ENCODE measurements around the gene LRRC37B.
A peak's percentile ranks its signal among the peaks of the same experiment; 100 is the strongest.
"Not testable (repeated sequence)": the region's sequence is repeated elsewhere in the genome, so short reads cannot be mapped to it uniquely, and the experiment has no call there.

LRRC37B gene

GRCh38 chr17:32006957-32007462 is at the start of gene LRRC37B:
TSS of gene LRRC37B (plus strand) at chr17:32007383. CDS start at chr17:32021393, 14,010 bp downstream.
- Histone ChIP-seq H3K4me3 (peak within 1 kb of the TSS; percentile 67), H3K27me3 (ENCODE audit: low read depth) (no peaks in the 10 kb centered on the region), H3K4me1 (peaks cover 5% of the 10 kb centered on the region), H3K9me3 (no peaks in the 10 kb centered on the region), H3K36me3 (replicated peaks) (no peaks in the 10 kb centered on the region)
- DNase-seq (ENCODE audit: low spot score in 2 of 2): peak; percentile 77 to 93
- in situ Hi-C loops (cut with MboI; ENCODE audit: low sequenced_read_pairs): no loop called here

- H3K27me3 ChIP-seq (ENCODE audit: low read depth); H3K4me1 ChIP-seq; H3K4me3 ChIP-seq; in situ Hi-C loops (cut with MboI; ENCODE audit: low sequenced_read_pairs); DNase-seq (ENCODE audit: low spot score in 2 of 2); H3K9me3 ChIP-seq: not testable (repeated sequence)
- peaks cover 51% of the 10 kb centered on the region for H3K36me3 ChIP-seq (replicated peaks)
Measured at GRCh38 chr17:31964131-31964530, 43.1 kb upstream of the LRRC37B start.

- Histone ChIP-seq H3K9me3 (no peaks in the 10 kb centered on the region), H3K27me3 (ENCODE audit: low read depth) (no peaks in the 10 kb centered on the region), H3K4me3 (no peak overlapping the region), H3K36me3 (replicated peaks) (peaks cover 38% of the 10 kb centered on the region), H3K4me1 (no peaks in the 10 kb centered on the region)
- in situ Hi-C loops (cut with MboI; ENCODE audit: low sequenced_read_pairs): no loop called here
- DNase-seq (ENCODE audit: low spot score in 2 of 2): no peak
Measured at GRCh38 chr17:31967648-31968047, 39.5 kb upstream of the LRRC37B start.

- DNase-seq (ENCODE audit: low spot score in 2 of 2); H3K27me3 ChIP-seq (ENCODE audit: low read depth); in situ Hi-C loops (cut with MboI; ENCODE audit: low sequenced_read_pairs); H3K4me3 ChIP-seq; H3K9me3 ChIP-seq; H3K4me1 ChIP-seq: not testable (repeated sequence)
- peaks cover 35% of the 10 kb centered on the region for H3K36me3 ChIP-seq (replicated peaks)
Measured at GRCh38 chr17:31970416-31970815, 36.8 kb upstream of the LRRC37B start.

GRCh38 chr17:31974269-31975071 is 32.7 kb upstream of the LRRC37B start:
- not testable (repeated sequence) for H3K9me3 ChIP-seq; H3K4me1 ChIP-seq; H3K27me3 ChIP-seq (ENCODE audit: low read depth); DNase-seq (ENCODE audit: low spot score in 2 of 2); H3K4me3 ChIP-seq
- H3K36me3 ChIP-seq (replicated peaks): peaks cover 31% of the 10 kb centered on the region
- in situ Hi-C loops (cut with MboI; ENCODE audit: low sequenced_read_pairs): loop anchor here (25.0 kb wide), 1 partner anchor 388 kb away; the partner anchor contains the start of gene ZNF207

GRCh38 chr17:31975391-31975790 is 31.8 kb upstream of the LRRC37B start:
- in situ Hi-C loops (cut with MboI; ENCODE audit: low sequenced_read_pairs): loop anchor here (25.0 kb wide), 1 partner anchor 387 kb away; the partner anchor contains the start of gene ZNF207
- not testable (repeated sequence) for DNase-seq (ENCODE audit: low spot score in 2 of 2); H3K4me1 ChIP-seq; H3K4me3 ChIP-seq; H3K9me3 ChIP-seq; H3K27me3 ChIP-seq (ENCODE audit: low read depth)
- peaks cover 31% of the 10 kb centered on the region for H3K36me3 ChIP-seq (replicated peaks)

- H3K36me3 ChIP-seq (replicated peaks): peaks cover 95% of the 10 kb centered on the region
- not testable (repeated sequence) for H3K4me3 ChIP-seq; DNase-seq (ENCODE audit: low spot score in 2 of 2); H3K4me1 ChIP-seq; H3K27me3 ChIP-seq (ENCODE audit: low read depth); H3K9me3 ChIP-seq
- in situ Hi-C loops (cut with MboI; ENCODE audit: low sequenced_read_pairs): loop anchor here (25.0 kb wide), 1 partner anchor 370 kb away; the partner anchor contains the start of gene ZNF207
Measured at GRCh38 chr17:31991821-31992220, 15.4 kb upstream of the LRRC37B start.

- Histone ChIP-seq H3K9me3 (no peaks in the 10 kb centered on the region), H3K27me3 (ENCODE audit: low read depth) (no peaks in the 10 kb centered on the region), H3K4me3 (no peak overlapping the region), H3K4me1 (no peaks in the 10 kb centered on the region), H3K36me3 (replicated peaks) (peaks cover 89% of the 10 kb centered on the region)
- in situ Hi-C loops (cut with MboI; ENCODE audit: low sequenced_read_pairs): loop anchor here (25.0 kb wide), 1 partner anchor 365 kb away; the partner anchor contains the start of gene ZNF207
- DNase-seq (ENCODE audit: low spot score in 2 of 2): no peak
Measured at GRCh38 chr17:31997005-31997404, 10.2 kb upstream of the LRRC37B start.

- no peaks in the 10 kb centered on the region for H3K36me3 ChIP-seq (replicated peaks)
- DNase-seq (ENCODE audit: low spot score in 2 of 2): peak; percentile 54 to 70
- in situ Hi-C loops (cut with MboI; ENCODE audit: low sequenced_read_pairs): no loop called here
Measured at GRCh38 chr17:32007463-32008298, 498 bp downstream of the LRRC37B start.

GRCh38 chr17:32009262-32009542 is 2.0 kb downstream of the LRRC37B start:
- in situ Hi-C loops (cut with MboI; ENCODE audit: low sequenced_read_pairs): no loop called here
- peaks cover 5% of the 10 kb centered on the region for H3K4me1 ChIP-seq
- DNase-seq (ENCODE audit: low spot score in 2 of 2): no peak
- H3K4me3 ChIP-seq: peak overlapping the region; percentile 67
- no peaks in the 10 kb centered on the region for H3K9me3 ChIP-seq
- H3K36me3 ChIP-seq (replicated peaks): no peaks in the 10 kb centered on the region
- H3K27me3 ChIP-seq (ENCODE audit: low read depth): no peaks in the 10 kb centered on the region

More at GRCh38 chr17:32007463-32008298, 498 bp downstream of the LRRC37B start:
- no peaks in the 10 kb centered on the region for H3K27me3 ChIP-seq (ENCODE audit: low read depth)
- peaks cover 5% of the 10 kb centered on the region for H3K4me1 ChIP-seq
- H3K9me3 ChIP-seq: no peaks in the 10 kb centered on the region
- peak overlapping the region; percentile 67 for H3K4me3 ChIP-seq

GRCh38 chr17:32010114-32010513 is 2.9 kb downstream of the LRRC37B start:
- H3K36me3 ChIP-seq (replicated peaks): no peaks in the 10 kb centered on the region
- no peaks in the 10 kb centered on the region for H3K27me3 ChIP-seq (ENCODE audit: low read depth)
- in situ Hi-C loops (cut with MboI; ENCODE audit: low sequenced_read_pairs): no loop called here
- H3K4me1 ChIP-seq: peaks cover 5% of the 10 kb centered on the region
- no peaks in the 10 kb centered on the region for H3K9me3 ChIP-seq
- H3K4me3 ChIP-seq: no peak overlapping the region
- DNase-seq (ENCODE audit: low spot score in 2 of 2): no peak

GRCh38 chr17:32015245-32016013 is 8.2 kb downstream of the LRRC37B start:
- DNase-seq (ENCODE audit: low spot score in 2 of 2): no peak
- Histone ChIP-seq H3K4me1 (peaks cover 2% of the 10 kb centered on the region; the same call in 1 of the 2 replicates), H3K36me3 (replicated peaks) (no peaks in the 10 kb centered on the region; the same call in 1 of the 2 replicates), H3K27me3 (ENCODE audit: low read depth) (no peaks in the 10 kb centered on the region), H3K9me3 (no peaks in the 10 kb centered on the region), H3K4me3 (no peak overlapping the region)
- in situ Hi-C loops (cut with MboI; ENCODE audit: low sequenced_read_pairs): no loop called here

- Histone ChIP-seq H3K9me3 (no peaks in the 10 kb centered on the region), H3K27me3 (ENCODE audit: low read depth) (no peaks in the 10 kb centered on the region), H3K4me1 (no peaks in the 10 kb centered on the region), H3K4me3 (no peak overlapping the region), H3K36me3 (replicated peaks) (peaks cover 3% of the 10 kb centered on the region)
- in situ Hi-C loops (cut with MboI; ENCODE audit: low sequenced_read_pairs): no loop called here
- no peak for DNase-seq (ENCODE audit: low spot score in 2 of 2)
Measured at GRCh38 chr17:32016231-32016630, 9.0 kb downstream of the LRRC37B start.
